Adipocyte (in vitro differentiated cells): ENCODE data around the gene HS1BP3.
A peak's percentile ranks its signal among the peaks of the same experiment; 100 is the strongest.

Experiments
- DNase-seq: peaks from one replicate; pipeline ENCODE4 v3.0.0-alpha.2; 2015; ENCODE audit warnings: low read depth
- H3K27me3 ChIP-seq: replicated peaks from 2 replicates; pipeline ENCODE4 v1.7.0; 2013; ENCODE audit warnings: mild to moderate bottlenecking, low read length, moderate library complexity; ENCODE audit not compliant: control insufficient read depth, insufficient read depth
- H3K36me3 ChIP-seq: 2 replicates; pipeline ENCODE4 v1.7.0; 2013; ENCODE audit warnings: low read length, mild to moderate bottlenecking, moderate library complexity; ENCODE audit not compliant: control insufficient read depth, insufficient read depth, severe bottlenecking
- H3K4me1 ChIP-seq: 2 replicates; pipeline ENCODE4 v1.7.0; 2013; ENCODE audit warnings: mild to moderate bottlenecking, low read length, moderate library complexity; ENCODE audit not compliant: control insufficient read depth, insufficient read depth
- H3K4me3 ChIP-seq: 2 replicates; pipeline ENCODE4 v1.7.0; 2013; ENCODE audit warnings: mild to moderate bottlenecking, low read length, moderate library complexity
- H3K9ac ChIP-seq: 2 replicates; pipeline ENCODE4 v1.7.0; 2013; ENCODE audit warnings: mild to moderate bottlenecking, low read length, moderate library complexity
- H3K9me3 ChIP-seq: 2 replicates; pipeline ENCODE4 v1.7.0; 2013; ENCODE audit warnings: mild to moderate bottlenecking, low read length, moderate library complexity; ENCODE audit not compliant: control insufficient read depth

The HS1BP3 gene

DNA sequence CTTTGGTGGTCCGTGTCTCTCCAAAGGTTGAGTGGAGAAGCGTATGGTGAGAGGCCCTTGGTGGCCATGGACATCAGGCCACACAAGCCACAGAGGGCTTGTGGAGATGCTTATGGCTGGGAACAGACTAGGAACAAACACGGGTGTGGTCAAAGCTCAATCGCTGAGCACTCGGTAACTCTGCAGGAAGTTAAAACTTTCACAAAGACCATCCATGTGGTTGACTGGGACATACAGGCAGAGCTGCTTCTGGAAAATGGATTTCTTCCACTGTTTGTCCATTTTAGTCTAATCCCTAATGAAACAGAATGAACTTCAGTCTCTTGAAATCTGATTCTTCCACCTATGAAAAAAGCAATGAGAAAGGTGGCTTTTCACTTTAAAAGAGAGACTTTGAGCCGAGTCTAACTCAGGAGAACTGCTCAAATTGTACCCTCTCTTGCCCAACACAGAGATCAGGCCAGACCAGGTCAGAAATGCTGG lies 33.7 kb upstream of the HS1BP3 start:
- no peaks in the 10 kb centered on the region for H3K4me1 ChIP-seq
- no peaks in the 10 kb centered on the region for H3K9me3 ChIP-seq
- no peak overlapping the region for H3K9ac ChIP-seq
- DNase-seq = no peak
- H3K27me3 ChIP-seq = no peaks in the 10 kb centered on the region
- peaks cover 41% of the 10 kb centered on the region for H3K36me3 ChIP-seq
- no peak overlapping the region for H3K4me3 ChIP-seq

DNA sequence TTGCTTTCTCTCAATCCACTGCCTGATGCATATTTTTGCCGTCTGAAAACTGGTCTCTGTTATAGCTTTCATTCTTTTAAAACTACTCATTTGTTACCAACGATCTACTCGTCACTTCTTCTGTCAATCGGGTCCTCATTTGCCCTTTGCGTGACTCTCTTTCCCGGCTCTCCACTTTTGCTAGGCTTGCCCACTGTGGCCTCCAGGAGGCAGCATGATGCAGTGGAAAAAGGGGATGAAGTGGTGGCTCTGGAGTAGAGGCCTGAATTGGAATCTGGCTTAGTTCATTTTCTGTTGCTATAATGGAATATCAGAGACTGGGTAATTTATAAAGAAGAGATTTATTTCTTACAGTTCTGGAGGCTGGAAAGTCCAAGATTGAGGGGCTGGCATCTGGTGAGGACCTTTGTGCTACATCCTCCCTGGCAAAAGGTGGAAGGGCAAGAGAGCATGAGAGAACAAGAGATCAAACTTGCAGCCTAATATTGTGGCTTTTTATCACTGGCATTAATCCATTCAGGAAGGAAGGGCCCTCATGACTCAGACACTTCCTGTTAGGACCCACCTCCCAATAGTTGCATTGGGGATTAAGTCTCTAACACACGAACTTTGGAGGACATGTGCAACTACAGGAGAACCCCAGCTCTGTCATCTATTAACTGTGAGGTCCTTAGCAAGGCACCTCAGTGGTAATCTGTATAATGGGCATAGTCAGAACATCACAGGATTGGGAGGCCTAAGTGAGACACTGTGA lies 31.4 kb upstream of the HS1BP3 start:
- Histone ChIP-seq H3K4me1 (no peaks in the 10 kb centered on the region), H3K9ac (no peak overlapping the region), H3K36me3 (peaks cover 33% of the 10 kb centered on the region), H3K27me3 (peaks cover 1% of the 10 kb centered on the region), H3K4me3 (no peak overlapping the region), H3K9me3 (no peaks in the 10 kb centered on the region)
- peak; percentile 48 for DNase-seq

DNA sequence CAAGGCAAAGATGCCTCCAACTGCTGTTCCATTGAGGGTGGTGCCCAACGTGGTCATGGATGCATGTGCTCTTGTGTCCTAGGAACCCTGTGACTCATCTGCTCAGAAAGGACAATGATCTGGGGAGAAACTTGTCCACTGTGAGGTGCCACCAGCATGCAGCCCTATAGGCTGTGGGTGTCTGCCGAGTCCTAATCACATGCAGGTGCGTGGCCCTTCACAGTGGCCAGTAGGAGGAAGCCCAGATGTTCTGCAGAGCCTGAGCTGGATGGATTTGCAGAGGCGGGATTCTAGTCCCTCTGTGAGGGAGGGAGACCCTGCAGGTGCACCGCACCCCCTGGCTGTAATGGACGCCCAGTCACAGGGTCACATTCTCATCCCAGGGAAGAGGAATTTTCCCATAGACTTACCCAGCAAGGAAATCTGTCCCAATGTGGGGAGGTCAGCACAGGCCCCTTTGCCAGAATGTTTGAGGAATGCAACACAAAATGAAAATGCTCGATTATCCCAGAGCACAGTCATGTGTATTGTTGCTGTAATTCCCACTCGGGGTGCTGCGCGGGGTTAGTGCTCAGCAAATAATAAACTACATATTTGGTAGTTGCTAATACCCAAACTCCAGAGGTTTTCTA lies 30.0 kb upstream of the HS1BP3 start:
- Histone ChIP-seq H3K9ac (no peak overlapping the region), H3K4me1 (no peaks in the 10 kb centered on the region), H3K36me3 (peaks cover 20% of the 10 kb centered on the region), H3K9me3 (no peaks in the 10 kb centered on the region), H3K4me3 (no peak overlapping the region), H3K27me3 (peaks cover 2% of the 10 kb centered on the region)
- no peak for DNase-seq

DNA sequence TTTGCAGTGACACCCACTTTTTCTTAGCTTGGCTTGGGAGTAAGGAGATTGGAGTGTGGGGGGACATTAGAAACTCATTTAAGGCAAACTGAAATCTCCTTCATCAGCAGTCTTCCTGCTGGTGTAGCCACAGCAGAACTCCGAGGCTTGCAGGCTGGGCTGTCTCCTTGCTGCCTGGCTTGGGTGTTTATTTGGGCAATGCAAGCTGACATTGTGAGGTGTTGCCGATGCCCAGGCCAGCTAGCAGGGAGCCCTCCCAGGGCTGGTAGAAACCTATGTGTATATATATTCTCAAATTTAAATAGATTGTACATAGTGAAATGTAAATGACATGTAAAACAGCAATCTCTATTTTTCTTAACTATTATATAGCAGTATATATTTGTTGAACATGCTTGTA lies 27.9 kb upstream of the HS1BP3 start:
- H3K4me3 ChIP-seq = no peak overlapping the region
- DNase-seq = no peak
- no peak overlapping the region for H3K9ac ChIP-seq
- peaks cover 9% of the 10 kb centered on the region for H3K36me3 ChIP-seq
- H3K9me3 ChIP-seq = no peaks in the 10 kb centered on the region
- peaks cover 15% of the 10 kb centered on the region for H3K4me1 ChIP-seq
- peaks cover 6% of the 10 kb centered on the region for H3K27me3 ChIP-seq

DNA sequence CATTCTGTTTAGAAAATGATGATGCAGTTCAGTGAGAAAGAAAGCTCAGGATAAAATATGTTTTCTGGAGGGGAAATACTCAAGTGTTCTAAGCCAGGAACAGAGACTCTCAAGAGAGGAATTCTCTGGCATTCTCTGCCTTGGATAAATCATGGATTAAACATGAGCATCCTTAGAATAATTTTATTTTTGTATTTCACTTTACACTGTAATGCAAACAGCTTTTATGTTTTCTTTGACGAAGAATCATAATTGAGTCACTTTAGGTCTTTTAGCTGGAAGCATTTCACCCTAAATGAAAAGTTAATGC lies 27.1 kb upstream of the HS1BP3 start:
- no peak for DNase-seq
- Histone ChIP-seq H3K36me3 (peaks cover 9% of the 10 kb centered on the region), H3K9ac (no peak overlapping the region), H3K27me3 (peaks cover 13% of the 10 kb centered on the region), H3K4me1 (peaks cover 15% of the 10 kb centered on the region), H3K4me3 (no peak overlapping the region), H3K9me3 (no peaks in the 10 kb centered on the region)

DNA sequence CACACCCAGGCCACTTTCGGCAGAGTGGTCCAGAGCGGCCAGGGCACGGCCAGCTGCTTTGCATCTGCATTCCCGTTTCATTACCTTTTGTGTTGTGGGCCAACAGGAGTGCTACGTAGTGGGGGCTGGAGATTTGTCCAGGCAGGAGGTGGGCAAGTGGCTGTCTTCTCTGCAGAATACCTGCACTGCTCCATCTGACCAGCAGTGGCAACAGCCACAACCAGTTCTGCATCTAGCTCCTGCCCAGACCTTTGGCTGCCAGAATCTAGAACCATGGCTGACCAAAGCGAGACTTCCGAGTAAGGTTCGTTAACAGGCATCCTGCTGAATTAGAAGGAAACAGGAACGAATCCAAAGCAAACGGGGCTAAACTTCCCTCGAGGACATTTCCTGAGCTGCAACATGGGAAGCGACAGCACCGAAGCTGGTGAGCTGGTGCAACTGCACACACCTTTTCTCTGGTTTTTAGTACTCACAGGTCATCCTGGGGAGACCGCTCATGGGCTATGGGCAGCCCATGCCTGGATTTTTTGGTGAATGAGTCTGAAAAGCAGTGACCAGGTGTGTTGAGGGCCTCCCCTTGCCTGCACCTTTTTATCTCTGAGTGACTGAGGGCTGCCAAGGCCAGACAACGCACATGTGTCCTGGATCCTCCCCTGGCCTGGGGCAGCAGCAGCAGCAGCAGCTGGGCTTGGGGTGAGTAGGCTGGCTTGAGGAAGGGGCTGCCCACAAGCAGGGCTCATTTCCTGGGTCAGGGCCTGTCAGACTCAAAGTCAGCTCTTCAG lies 26.6 kb upstream of the HS1BP3 start:
- peaks cover 15% of the 10 kb centered on the region for H3K4me1 ChIP-seq
- H3K36me3 ChIP-seq = peaks cover 9% of the 10 kb centered on the region
- H3K9ac ChIP-seq = no peak overlapping the region
- no peaks in the 10 kb centered on the region for H3K9me3 ChIP-seq
- DNase-seq = no peak
- peaks cover 15% of the 10 kb centered on the region for H3K27me3 ChIP-seq
- no peak overlapping the region for H3K4me3 ChIP-seq

DNA sequence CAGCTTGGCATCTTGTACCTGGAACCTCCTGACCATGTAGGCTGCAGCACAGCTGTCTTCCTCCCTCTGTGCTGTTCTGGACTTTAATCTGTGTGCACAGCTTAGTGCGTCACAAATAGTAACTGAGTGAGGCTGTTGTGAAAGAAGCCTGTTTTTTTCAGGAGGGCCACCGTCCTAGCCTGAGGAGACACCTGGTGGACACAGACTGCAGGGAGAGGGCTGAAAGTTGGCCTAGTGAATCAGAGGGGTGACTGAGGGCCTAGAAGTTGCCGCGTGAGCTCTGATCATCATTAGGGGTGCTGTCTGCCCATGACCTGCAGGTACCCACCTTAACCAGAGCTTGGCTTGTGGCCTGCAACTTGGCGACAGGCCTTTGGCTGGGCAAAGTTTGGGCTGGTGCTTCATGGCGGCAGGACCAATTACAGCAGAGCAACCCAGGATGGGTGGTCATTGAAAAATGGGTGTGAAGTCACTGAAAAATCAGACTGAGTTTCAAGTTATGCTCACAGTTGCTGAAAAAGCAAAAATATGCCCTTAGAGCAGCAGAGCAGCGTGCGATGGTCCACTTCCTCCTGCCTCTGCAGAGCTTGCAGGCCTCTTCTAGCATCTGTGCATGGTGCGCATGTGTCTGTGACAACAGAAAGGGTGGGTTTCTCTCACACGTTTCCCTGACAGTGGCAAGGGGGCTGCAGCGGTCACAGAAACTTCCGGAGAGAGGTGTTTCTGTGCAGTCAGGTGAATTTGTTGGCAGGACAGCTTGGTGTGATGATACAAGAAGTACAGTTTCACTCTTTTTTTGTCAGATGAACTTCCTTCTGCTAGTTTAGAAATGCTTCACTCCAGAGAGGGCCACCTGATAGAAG lies 25.7 kb upstream of the HS1BP3 start:
- Histone ChIP-seq H3K9me3 (no peaks in the 10 kb centered on the region), H3K27me3 (peaks cover 22% of the 10 kb centered on the region), H3K36me3 (peaks cover 9% of the 10 kb centered on the region), H3K4me1 (peaks cover 15% of the 10 kb centered on the region), H3K4me3 (no peak overlapping the region), H3K9ac (no peak overlapping the region)
- no peak for DNase-seq

DNA sequence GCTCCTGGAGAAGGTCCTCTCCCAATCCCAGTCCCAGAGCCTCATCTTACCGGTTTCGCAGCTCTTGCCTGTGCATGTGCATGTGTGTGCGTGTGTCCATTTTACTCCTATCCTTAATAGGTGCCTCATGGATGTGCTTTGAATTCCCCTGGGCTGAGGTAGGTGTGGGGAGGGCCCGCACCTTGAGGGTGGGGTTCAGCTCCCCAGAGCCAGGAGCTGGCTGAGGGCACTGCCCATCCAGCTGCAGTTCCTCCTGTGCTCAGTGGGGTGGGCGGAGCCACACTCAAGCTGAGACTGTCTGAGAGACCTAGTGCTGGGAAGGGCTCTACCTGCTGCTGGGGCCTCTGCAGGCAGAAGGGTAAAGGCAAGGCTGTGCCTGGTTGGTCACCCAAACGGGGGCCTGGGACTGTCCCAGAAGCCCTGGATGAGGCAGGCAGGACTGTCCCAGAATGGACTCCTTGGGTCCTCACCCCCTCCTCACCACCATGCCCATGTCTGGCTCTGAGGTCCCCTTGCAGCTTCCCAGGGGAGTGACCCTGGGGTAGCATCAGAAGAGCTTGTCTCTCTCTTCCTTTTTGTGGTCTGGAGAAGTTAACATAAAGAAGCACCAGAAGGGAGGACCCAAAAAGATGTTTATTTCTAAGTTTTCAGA lies 24.9 kb upstream of the HS1BP3 start:
- no peak overlapping the region for H3K9ac ChIP-seq
- DNase-seq = no peak
- H3K36me3 ChIP-seq = peaks cover 2% of the 10 kb centered on the region
- H3K4me3 ChIP-seq = no peak overlapping the region
- peaks cover 15% of the 10 kb centered on the region for H3K4me1 ChIP-seq
- no peaks in the 10 kb centered on the region for H3K9me3 ChIP-seq
- H3K27me3 ChIP-seq = peaks cover 29% of the 10 kb centered on the region

DNA sequence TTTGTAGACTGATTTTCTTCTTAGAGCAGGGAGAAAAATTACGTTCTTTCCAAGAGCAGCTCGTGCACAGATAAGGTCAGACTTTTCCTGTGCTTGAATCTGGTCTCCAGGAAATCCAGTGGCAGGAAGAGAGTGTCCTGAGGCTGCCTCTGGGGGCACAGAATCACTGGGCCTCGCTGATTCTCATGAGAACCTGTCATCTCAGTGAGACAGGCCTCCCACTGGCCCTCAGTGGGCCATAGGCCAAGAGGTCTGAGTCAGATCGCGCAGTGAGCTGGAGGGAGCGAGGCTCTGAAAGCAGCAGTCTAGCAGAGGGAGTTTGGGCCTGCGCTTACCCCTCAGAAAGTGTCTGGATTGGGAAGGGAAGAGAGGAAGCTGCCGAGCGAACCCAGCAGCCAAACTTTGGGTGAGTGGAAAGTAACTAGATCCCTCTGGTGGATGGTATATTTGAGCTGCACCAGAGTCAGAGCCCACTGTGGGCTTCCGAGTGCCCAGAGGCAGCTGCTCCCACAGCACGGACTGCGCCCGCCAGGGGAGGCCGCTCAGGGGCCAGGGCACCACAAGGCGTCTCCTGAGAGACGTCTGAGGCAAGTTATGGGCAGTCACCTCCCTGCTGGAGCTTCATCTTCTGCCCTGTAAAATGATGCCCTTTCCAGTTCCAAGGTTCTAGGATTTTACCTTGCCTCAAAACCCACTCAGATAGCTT lies 24.2 kb upstream of the HS1BP3 start:
- no peaks in the 10 kb centered on the region for H3K9me3 ChIP-seq
- DNase-seq = peak; percentile 55
- H3K4me3 ChIP-seq = peak overlapping the region; percentile 6
- peaks cover 34% of the 10 kb centered on the region for H3K27me3 ChIP-seq
- no peaks in the 10 kb centered on the region for H3K36me3 ChIP-seq
- peak overlapping the region; percentile 73 for H3K9ac ChIP-seq
- peaks cover 15% of the 10 kb centered on the region for H3K4me1 ChIP-seq

DNA sequence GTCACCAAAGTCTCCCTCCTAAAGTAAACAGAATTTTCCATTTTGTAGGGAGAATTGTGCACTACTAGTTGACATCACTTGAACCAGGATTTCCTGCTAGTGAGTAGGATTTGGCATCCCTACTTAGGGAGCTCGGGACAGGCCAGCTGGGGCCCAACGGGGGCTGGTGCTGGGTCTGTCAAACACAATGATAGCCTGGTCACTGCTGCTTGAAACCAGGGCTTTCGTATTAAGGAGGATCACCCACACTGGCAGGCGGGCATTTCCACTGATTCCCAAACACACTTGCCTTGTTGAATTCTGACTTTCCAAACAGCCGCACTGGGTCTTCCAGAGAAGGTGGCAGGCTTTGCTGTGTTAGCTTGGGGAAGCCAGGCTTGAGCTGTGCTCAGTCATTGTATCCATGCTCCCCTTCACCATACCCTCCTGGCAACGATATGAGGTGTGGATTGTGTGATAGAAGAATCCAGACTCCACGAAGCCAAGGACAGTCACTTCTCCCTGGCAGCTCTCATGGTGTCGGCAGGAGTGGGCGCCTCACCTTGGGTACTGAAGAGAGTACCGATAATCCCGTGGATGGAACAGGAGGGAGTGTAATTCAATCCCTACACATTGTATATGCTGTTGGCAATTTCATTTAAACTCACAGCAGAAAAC lies 23.5 kb upstream of the HS1BP3 start:
- Histone ChIP-seq H3K36me3 (no peaks in the 10 kb centered on the region), H3K4me3 (no peak overlapping the region), H3K9ac (peak overlapping the region; percentile 73), H3K27me3 (peaks cover 41% of the 10 kb centered on the region), H3K9me3 (no peaks in the 10 kb centered on the region), H3K4me1 (peaks cover 15% of the 10 kb centered on the region)
- no peak for DNase-seq
